Panc1 (cell line): Measurements from ENCODE around the gene HILPDA.
"Not testable (repeated sequence)": the region's sequence is repeated elsewhere in the genome, so short reads cannot be mapped to it uniquely, and the experiment has no call there.

ENCODE experiments used
- CTCF ChIP-seq: fragments of 450-650 bp; IDR thresholded peaks from 2 replicates; pipeline ENCODE4 v1.5.1; 2017; ENCODE audit warnings: mild to moderate bottlenecking
- POLR2AphosphoS5 ChIP-seq: IDR thresholded peaks from 2 replicates; pipeline ENCODE4 v1.6.1; 2012; ENCODE audit warnings: mild to moderate bottlenecking, low read depth, low read length, moderate library complexity

- TF ChIP-seq CTCF, POLR2AphosphoS5: not testable (repeated sequence)
Observed at GRCh38 chr7:128457385-128457784, 1.7 kb downstream of the HILPDA start.
